ENCODE results near the gene TRIM62. TPM values are rescaled to one million over a fixed set of nuclear protein-coding genes. Genes with fewer than 3 reads are reported as not detected.

The TRIM62 gene
- total and polyA plus RNA-seq, 11 donors, result 1.8 to 6.1 (median 3.3) TPM

- DNase-seq, result peak in 1 of 5 donors; percentile 60
- Histone ChIP-seq H3K36me3 (peaks cover 0 to 10% (median 0%) of the 10 kb centered on the region in 9 donors), H3K27me3 (no peaks in the 10 kb centered on the region), H3K9me3 (peaks cover 0 to 3% (median 0%) of the 10 kb centered on the region in 12 donors), H3K27ac (no peak overlapping the region), H3K4me3 (no peak overlapping the region), H3K4me1 (peaks cover 0 to 41% (median 15%) of the 10 kb centered on the region in 12 donors)
- TF ChIP-seq CTCF (IDR thresholded peaks at IDR 0.05) (no peak), POLR2A (IDR thresholded peaks at IDR 0.05) (no peak)
- ATAC-seq, result no peak
- intact Hi-C loops (cut with DNase I), result no loop called here
- WGBS, 4 donors, result 80 to 89% (median 86%) methylated on average over 19 to 21 of the region's 21 CpGs
These were observed 16.6 kb downstream of the TRIM62 start for GRCh38 chr1:33165209-33165608.

DNA sequence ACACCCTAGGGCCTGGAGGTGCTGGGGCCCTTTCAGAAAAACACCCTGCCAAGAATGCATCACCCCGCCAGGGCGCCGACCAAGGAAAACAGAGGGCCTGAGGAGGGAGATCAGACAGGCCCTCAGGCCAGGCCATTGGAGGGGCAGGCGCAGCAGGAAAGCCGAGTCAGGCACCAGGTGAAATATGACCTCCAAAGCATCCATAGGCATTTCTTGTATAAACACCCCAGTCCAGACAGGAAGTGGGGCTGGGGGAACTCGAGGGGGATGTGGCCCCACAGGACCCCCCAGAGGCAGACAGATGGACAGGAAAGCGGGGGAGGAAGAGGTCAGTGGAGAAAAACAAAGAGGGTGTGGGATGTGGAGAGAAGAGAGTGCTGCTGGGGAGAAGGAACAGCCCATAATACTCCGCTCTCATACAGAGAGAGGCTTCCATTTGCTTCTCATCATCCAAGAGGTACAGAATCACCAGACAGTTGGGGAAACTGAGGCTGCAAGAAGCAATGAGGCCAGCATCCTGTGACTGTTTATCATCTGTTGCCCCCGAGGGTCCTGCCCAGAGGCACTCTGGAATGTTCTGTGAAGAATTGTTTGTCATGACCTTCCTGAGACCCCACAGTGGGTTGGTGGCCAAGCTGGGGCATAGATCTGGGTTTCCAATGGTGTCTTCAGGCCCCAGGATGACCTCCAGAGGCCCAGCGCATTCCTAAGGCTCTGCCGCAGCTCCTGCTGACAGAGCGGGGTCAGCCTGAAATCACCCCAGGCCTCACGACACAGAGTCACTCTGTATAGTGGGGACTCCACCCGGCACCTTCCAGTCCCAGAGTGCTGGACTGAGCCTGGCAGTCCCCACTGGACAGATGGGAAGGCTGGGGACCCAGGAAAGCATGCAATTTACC is 18.0 kb downstream of the TRIM62 start:
- Histone ChIP-seq H3K27ac (peak overlapping the region in 3 of 12 donors; percentile 16 to 49 (median 48)), H3K27me3 (no peaks in the 10 kb centered on the region), H3K36me3 (peaks cover 0 to 18% (median 5%) of the 10 kb centered on the region in 9 donors), H3K9me3 (peaks cover 0 to 3% (median 0%) of the 10 kb centered on the region in 12 donors), H3K4me3 (no peak overlapping the region), H3K4me1 (peaks cover 0 to 29% (median 11%) of the 10 kb centered on the region in 12 donors)
- TF ChIP-seq POLR2A (IDR thresholded peaks at IDR 0.05), result no peak
- no peak for TF ChIP-seq CTCF (IDR thresholded peaks at IDR 0.05)
- peak in 2 of 4 donors; percentile 13 to 32 for ATAC-seq
- peak in 1 of 5 donors; percentile 55 for DNase-seq
- intact Hi-C loops (cut with DNase I), result no loop called here
- 67 to 71% (median 71%) methylated on average over 11 to 14 of the region's 14 CpGs for WGBS, 4 donors

- Histone ChIP-seq H3K4me1 (peaks cover 0 to 28% (median 11%) of the 10 kb centered on the region in 12 donors), H3K27ac (peak overlapping the region in 1 of 12 donors; percentile 48), H3K36me3 (peaks cover 0 to 28% (median 21%) of the 10 kb centered on the region in 9 donors), H3K4me3 (no peak overlapping the region), H3K9me3 (no peaks in the 10 kb centered on the region), H3K27me3 (no peaks in the 10 kb centered on the region)
- WGBS, 4 donors, result 91 to 98% (median 96%) methylated on average over 2 of the region's 2 CpGs
- DNase-seq (peak in 1 of 5 donors; percentile 8), ATAC-seq (no peak)
- TF ChIP-seq CTCF (IDR thresholded peaks at IDR 0.05), result no peak
- intact Hi-C loops (cut with DNase I), result no loop called here
These were observed 19.7 kb downstream of the TRIM62 start for GRCh38 chr1:33162141-33162540.

DNA sequence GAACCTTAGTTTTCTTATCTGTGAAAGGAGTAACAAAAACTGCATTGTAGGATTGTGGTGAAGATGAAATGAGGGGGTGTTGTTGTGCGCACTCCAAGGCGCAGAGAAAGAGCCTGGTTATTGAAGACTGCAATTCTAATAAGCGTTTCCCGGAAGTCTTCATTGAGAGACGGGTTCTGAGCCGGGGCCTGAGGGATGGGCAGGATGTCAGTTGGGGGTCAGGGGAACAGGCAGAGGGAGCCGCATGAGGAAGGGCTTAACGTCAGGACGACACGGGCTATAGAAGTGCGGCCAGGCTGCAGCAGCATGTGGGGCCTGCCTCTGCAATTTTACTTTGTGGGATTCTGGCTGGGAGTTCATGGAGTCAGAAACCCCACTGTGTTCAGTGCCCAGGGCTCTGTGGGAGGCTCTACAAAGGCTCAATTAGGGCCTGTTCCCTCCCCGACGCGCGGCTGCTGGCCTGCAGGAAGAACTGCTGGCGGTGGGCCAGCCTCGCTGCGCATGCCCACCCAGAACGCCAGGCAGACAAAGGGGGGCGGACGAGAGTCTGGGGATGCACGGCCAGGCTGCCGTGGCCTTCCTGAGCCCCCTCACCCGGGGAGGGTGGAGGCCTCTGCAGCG is 20.7 kb downstream of the TRIM62 start:
- peak overlapping the region in 11 of 12 donors; percentile 12 to 69 (median 49) for H3K27ac ChIP-seq
- peaks cover 0 to 27% (median 21%) of the 10 kb centered on the region in 9 donors for H3K36me3 ChIP-seq
- ATAC-seq, result peak; percentile 56 to 86 (median 76)
- WGBS, 4 donors, result 28 to 44% (median 37%) methylated on average over 16 to 25 of the region's 25 CpGs
- TF ChIP-seq CTCF (IDR thresholded peaks at IDR 0.05) (no peak), POLR2A (IDR thresholded peaks at IDR 0.05) (no peak)
- H3K9me3 ChIP-seq, result no peaks in the 10 kb centered on the region
- peak; percentile 72 to 83 (median 77) for DNase-seq
- no peak overlapping the region for H3K4me3 ChIP-seq
- intact Hi-C loops (cut with DNase I), result no loop called here
- H3K4me1 ChIP-seq, result peaks cover 0 to 32% (median 14%) of the 10 kb centered on the region in 12 donors
- H3K27me3 ChIP-seq, result no peaks in the 10 kb centered on the region

Measured in heart left ventricle (tissue), 16 donors.